Liver (tissue), 9 donors: ENCODE measurements around the gene BEX2. TPM values are rescaled to one million over a fixed set of nuclear protein-coding genes. Genes with fewer than 3 reads are reported as not detected.
"Not testable (repeated sequence)": the region's sequence is repeated elsewhere in the genome, so short reads cannot be mapped to it uniquely, and the experiment has no call there.

Experiments used
- DNase-seq: peaks from one replicate; pipeline ENCODE4 v3.0.0-alpha.2; 2017; ENCODE audit warnings: low spot score
- H3K27ac ChIP-seq, 2 donors: one replicate each; pipeline ENCODE4 v1.7.0; 2013; ENCODE audit warnings: inconsistent platforms in 2 of 2, low read length in 2 of 2, control low read depth in 1 of 2, low read depth in 1 of 2, mild to moderate bottlenecking in 1 of 2
- H3K27me3 ChIP-seq, 4 donors: one replicate each; pipeline versions ENCODE4 v1.6.1 to v1.7.0; 2013; ENCODE audit warnings: low read length in 3 of 4, inconsistent platforms in 1 of 4, mild to moderate bottlenecking in 1 of 4, moderate library complexity in 1 of 4; ENCODE audit not compliant: control insufficient read depth in 4 of 4, insufficient read depth in 4 of 4
- H3K36me3 ChIP-seq, 4 donors: one replicate each; pipeline versions ENCODE4 v1.6.1 to v1.7.0; 2013; ENCODE audit warnings: low read length in 3 of 4, mild to moderate bottlenecking in 3 of 4, low read depth in 1 of 4, moderate library complexity in 1 of 4; ENCODE audit not compliant: control insufficient read depth in 4 of 4, insufficient read depth in 3 of 4
- H3K4me1 ChIP-seq, 4 donors: one replicate each; pipeline versions ENCODE4 v1.6.1 to v1.7.0; 2013; ENCODE audit warnings: low read length in 3 of 4, mild to moderate bottlenecking in 3 of 4, moderate library complexity in 1 of 4; ENCODE audit not compliant: control insufficient read depth in 4 of 4, insufficient read depth in 4 of 4
- H3K4me3 ChIP-seq, 3 donors: one replicate each; pipeline versions ENCODE4 v1.6.1 to v1.7.0; 2013; ENCODE audit warnings: low read length in 3 of 3, control low read depth in 1 of 3, low read depth in 1 of 3, mild to moderate bottlenecking in 1 of 3
- H3K9ac ChIP-seq, 2 donors: one replicate each; pipeline ENCODE4 v1.7.0; 2013; ENCODE audit warnings: low read length in 2 of 2, mild to moderate bottlenecking in 2 of 2, moderate library complexity in 2 of 2, control low read depth in 1 of 2, low read depth in 1 of 2
- H3K9me3 ChIP-seq, 4 donors: one replicate each; pipeline versions ENCODE4 v1.6.1 to v1.7.0; 2013; ENCODE audit warnings: low read length in 3 of 4; ENCODE audit not compliant: control insufficient read depth in 4 of 4
- EGR1 ChIP-seq, 2 donors: IDR thresholded peaks; 2 replicates each; pipeline ENCODE4 v1.6.1; 2016 to 2018; ENCODE audit warnings: antibody characterized with exemption in 2 of 2, low read depth in 2 of 2
- FOXA1 ChIP-seq: IDR thresholded peaks from 2 replicates; pipeline ENCODE4 v1.6.1; 2016; ENCODE audit warnings: antibody characterized with exemption
- FOXA2 ChIP-seq: IDR thresholded peaks from 2 replicates; pipeline ENCODE4 v1.6.1; 2016; ENCODE audit warnings: antibody characterized with exemption
- GABPA ChIP-seq, 2 donors: IDR thresholded peaks in 1 of 2; conservative IDR thresholded peaks in 1 of 2; 2 replicates each; pipeline ENCODE4 v1.6.1; 2016; ENCODE audit warnings: antibody characterized with exemption in 2 of 2, mild to moderate bottlenecking in 1 of 2, moderate library complexity in 1 of 2
- HNF4A ChIP-seq, 2 donors: conservative IDR thresholded peaks; 2 replicates each; pipeline ENCODE4 v1.6.1; 2016; ENCODE audit warnings: antibody characterized with exemption in 2 of 2, mild to moderate bottlenecking in 2 of 2
- HNF4G ChIP-seq: IDR thresholded peaks from 2 replicates; pipeline ENCODE4 v1.6.1; 2016; ENCODE audit warnings: antibody characterized with exemption
- JUND ChIP-seq, 2 donors: IDR thresholded peaks; 2 replicates each; pipeline ENCODE4 v1.6.1; 2016; ENCODE audit warnings: antibody characterized with exemption in 2 of 2
- NR2F2 ChIP-seq: IDR thresholded peaks from 2 replicates; pipeline ENCODE4 v1.6.1; 2016; ENCODE audit warnings: antibody characterized with exemption
- RAD21 ChIP-seq, 2 donors: IDR thresholded peaks; 2 replicates each; pipeline ENCODE4 v1.6.1; 2016; ENCODE audit warnings: antibody characterized with exemption in 2 of 2, mild to moderate bottlenecking in 2 of 2
- RXRA ChIP-seq, 2 donors: IDR thresholded peaks; 2 replicates each; pipeline ENCODE4 v1.6.1; 2017 to 2018; ENCODE audit warnings: antibody characterized with exemption in 2 of 2, mild to moderate bottlenecking in 1 of 2
- SP1 ChIP-seq: IDR thresholded peaks from 2 replicates; pipeline ENCODE4 v1.6.1; 2018; ENCODE audit warnings: antibody characterized with exemption, mild to moderate bottlenecking
- TAF1 ChIP-seq: conservative IDR thresholded peaks from 2 replicates; pipeline ENCODE4 v1.6.1; 2016; ENCODE audit warnings: antibody characterized with exemption, mild to moderate bottlenecking
- YY1 ChIP-seq: IDR thresholded peaks from 2 replicates; pipeline ENCODE4 v1.6.1; 2016; ENCODE audit warnings: antibody characterized with exemption, mild to moderate bottlenecking
- WGBS: extraction: QIAGEN DNeasy Blood & Tissue Kit; methylation state at CpG from one replicate; pipeline ENCODE4 v1.1.7; 2013; 5-methylcytosine and 5-hydroxymethylcytosine counted together
- polyA plus RNA-seq, 2 donors: library from polyadenylated mRNA; stranded (reverse) in 1 of 2; unstranded in 1 of 2; fragments of 200-250 nt in 1 of 2; fragments of >200 nt in 1 of 2; fragmentation: Nextera tagmentation in 1 of 2; extraction: Ambion mirVana in 1 of 2; gene quantifications; one replicate each; pipeline versions ENCODE4 v1.2.1 to v1.2.3, GENCODE V29; 2013 to 2015
- total RNA-seq, 2 donors: library from RNA; depleted of rRNA; stranded (reverse); fragments of >200 nt; gene quantifications; one replicate each; pipeline ENCODE4 v1.2.3, GENCODE V29; 2014
- TF ChIP-seq, protein P1 (sequence below): IDR thresholded peaks from 2 replicates; pipeline ENCODE4 v1.6.1; 2016; ENCODE audit warnings: antibody characterized with exemption
- TF ChIP-seq, protein P2 (sequence below): fragments of 150-350 bp; IDR thresholded peaks from 2 replicates; pipeline ENCODE4 v1.5.1; 2017; ENCODE audit warnings: improper control_type of control experiment, low read depth, low read length; ENCODE audit not compliant: missing input control
- TF ChIP-seq, protein P3 (sequence below): IDR thresholded peaks from 2 replicates; pipeline ENCODE4 v1.6.1; 2016; ENCODE audit warnings: antibody characterized with exemption, mild to moderate bottlenecking
- TF ChIP-seq, protein P4 (sequence below): IDR thresholded peaks from 2 replicates; pipeline ENCODE4 v1.6.1; 2016; ENCODE audit warnings: antibody characterized with exemption
- donor health status: healthy.
- donor health status: healthy.
- donor health status: healthy.
- donor health status: healthy.
- donor health status: healthy.

Gene BEX2
- total and polyA plus RNA-seq, 4 donors, result 0.75 to 21.9 (median 4.0) TPM

DNA sequence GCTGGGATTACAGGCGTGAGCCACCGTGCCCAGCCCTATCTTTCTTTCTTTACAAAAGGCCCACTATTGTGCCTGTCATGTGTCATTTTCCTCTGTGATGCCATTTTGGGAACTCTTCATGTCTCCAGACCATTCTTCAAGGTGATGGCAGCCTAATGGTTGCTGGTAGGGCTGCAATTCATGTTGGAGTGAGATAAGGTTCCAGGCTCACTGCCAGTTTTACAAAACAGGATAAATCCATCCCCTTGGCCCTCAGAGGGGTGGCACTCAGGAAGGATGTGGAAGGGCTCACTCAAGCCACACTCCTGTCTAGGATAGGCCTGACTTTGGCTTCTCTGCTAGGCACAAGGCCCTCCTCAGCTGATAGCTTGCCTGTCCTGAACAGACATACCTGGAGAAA is 49.3 kb upstream of the BEX2 start:
- Histone ChIP-seq H3K4me1 (no peaks in the 10 kb centered on the region), H3K4me3 (no peak overlapping the region), H3K27ac (no peak overlapping the region), H3K36me3 (no peaks in the 10 kb centered on the region), H3K27me3 (no peaks in the 10 kb centered on the region), H3K9me3 (no peaks in the 10 kb centered on the region), H3K9ac (no peak overlapping the region)
- TF ChIP-seq FOXA2 (no peak), YY1 (no peak), RXRA (IDR thresholded peaks at IDR 0.05) (no peak), RAD21 (IDR thresholded peaks at IDR 0.05) (no peak), FOXA1 (no peak), EGR1 (IDR thresholded peaks at IDR 0.05; ENCODE audit: low read depth in 2 of 2) (no peak), SP1 (no peak), HNF4G (no peak), HNF4A (conservative IDR thresholded peaks at IDR 0.05) (no peak)
- TF ChIP-seq, protein P1, sequence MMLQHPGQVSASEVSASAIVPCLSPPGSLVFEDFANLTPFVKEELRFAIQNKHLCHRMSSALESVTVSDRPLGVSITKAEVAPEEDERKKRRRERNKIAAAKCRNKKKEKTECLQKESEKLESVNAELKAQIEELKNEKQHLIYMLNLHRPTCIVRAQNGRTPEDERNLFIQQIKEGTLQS, result no peak
- TF ChIP-seq, protein P2, sequence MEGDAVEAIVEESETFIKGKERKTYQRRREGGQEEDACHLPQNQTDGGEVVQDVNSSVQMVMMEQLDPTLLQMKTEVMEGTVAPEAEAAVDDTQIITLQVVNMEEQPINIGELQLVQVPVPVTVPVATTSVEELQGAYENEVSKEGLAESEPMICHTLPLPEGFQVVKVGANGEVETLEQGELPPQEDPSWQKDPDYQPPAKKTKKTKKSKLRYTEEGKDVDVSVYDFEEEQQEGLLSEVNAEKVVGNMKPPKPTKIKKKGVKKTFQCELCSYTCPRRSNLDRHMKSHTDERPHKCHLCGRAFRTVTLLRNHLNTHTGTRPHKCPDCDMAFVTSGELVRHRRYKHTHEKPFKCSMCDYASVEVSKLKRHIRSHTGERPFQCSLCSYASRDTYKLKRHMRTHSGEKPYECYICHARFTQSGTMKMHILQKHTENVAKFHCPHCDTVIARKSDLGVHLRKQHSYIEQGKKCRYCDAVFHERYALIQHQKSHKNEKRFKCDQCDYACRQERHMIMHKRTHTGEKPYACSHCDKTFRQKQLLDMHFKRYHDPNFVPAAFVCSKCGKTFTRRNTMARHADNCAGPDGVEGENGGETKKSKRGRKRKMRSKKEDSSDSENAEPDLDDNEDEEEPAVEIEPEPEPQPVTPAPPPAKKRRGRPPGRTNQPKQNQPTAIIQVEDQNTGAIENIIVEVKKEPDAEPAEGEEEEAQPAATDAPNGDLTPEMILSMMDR, result no peak
- TF ChIP-seq, protein P3, sequence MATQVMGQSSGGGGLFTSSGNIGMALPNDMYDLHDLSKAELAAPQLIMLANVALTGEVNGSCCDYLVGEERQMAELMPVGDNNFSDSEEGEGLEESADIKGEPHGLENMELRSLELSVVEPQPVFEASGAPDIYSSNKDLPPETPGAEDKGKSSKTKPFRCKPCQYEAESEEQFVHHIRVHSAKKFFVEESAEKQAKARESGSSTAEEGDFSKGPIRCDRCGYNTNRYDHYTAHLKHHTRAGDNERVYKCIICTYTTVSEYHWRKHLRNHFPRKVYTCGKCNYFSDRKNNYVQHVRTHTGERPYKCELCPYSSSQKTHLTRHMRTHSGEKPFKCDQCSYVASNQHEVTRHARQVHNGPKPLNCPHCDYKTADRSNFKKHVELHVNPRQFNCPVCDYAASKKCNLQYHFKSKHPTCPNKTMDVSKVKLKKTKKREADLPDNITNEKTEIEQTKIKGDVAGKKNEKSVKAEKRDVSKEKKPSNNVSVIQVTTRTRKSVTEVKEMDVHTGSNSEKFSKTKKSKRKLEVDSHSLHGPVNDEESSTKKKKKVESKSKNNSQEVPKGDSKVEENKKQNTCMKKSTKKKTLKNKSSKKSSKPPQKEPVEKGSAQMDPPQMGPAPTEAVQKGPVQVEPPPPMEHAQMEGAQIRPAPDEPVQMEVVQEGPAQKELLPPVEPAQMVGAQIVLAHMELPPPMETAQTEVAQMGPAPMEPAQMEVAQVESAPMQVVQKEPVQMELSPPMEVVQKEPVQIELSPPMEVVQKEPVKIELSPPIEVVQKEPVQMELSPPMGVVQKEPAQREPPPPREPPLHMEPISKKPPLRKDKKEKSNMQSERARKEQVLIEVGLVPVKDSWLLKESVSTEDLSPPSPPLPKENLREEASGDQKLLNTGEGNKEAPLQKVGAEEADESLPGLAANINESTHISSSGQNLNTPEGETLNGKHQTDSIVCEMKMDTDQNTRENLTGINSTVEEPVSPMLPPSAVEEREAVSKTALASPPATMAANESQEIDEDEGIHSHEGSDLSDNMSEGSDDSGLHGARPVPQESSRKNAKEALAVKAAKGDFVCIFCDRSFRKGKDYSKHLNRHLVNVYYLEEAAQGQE, result no peak
- DNase-seq, result no peak
- 88% methylated on average over 2 of the region's 2 CpGs for WGBS

DNA sequence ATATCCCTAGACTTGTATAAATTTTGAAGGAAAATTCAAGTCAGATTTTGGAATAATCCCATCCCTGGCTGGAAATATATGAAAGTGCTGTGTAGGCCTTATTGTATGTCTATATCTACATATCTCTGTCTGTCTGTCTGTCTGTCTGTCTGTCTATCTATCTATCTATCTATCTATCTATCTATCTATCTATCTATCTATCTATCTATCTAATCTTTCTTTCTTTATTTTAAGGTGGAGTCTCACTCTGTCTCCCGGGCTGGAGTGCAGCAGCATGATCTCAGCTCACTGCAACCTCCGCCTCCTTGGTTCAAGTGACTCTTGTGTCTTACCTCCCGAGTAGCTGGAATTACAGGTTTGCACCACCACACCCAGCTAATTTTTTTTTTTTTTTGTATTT is 48.8 kb upstream of the BEX2 start:
- 98% methylated on average over 3 of the region's 3 CpGs for WGBS
- not testable (repeated sequence) for H3K9ac ChIP-seq, DNase-seq

DNA sequence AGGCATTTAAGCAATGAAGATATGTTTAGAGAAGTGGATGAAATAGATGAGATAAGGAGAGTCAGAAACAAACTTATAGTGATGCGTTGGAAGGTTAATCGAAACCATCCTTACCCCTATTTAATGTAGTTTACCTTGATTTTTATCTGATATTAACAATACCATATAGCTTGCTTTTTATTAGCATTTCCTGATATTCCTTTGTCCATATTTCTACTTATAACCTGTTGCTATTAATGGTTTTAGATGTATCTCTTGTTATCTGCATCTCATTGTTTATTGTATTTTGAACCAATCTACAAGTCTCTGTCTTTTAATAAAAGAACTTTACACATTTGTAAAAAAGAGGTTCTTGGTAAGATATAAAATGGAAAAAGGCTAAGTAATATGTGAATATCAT is 47.1 kb upstream of the BEX2 start:
- Histone ChIP-seq H3K9me3 (no peaks in the 10 kb centered on the region), H3K36me3 (no peaks in the 10 kb centered on the region), H3K27ac (no peak overlapping the region), H3K4me3 (no peak overlapping the region), H3K4me1 (no peaks in the 10 kb centered on the region), H3K27me3 (no peaks in the 10 kb centered on the region), H3K9ac (no peak overlapping the region)
- no peak for DNase-seq
- 93% methylated on average over 2 of the region's 2 CpGs for WGBS
- TF ChIP-seq JUND (IDR thresholded peaks at IDR 0.05), result no peak
- TF ChIP-seq, protein P1, result no peak
- no peak for TF ChIP-seq RXRA (IDR thresholded peaks at IDR 0.05)
- TF ChIP-seq FOXA1, result no peak
- TF ChIP-seq, protein P4, sequence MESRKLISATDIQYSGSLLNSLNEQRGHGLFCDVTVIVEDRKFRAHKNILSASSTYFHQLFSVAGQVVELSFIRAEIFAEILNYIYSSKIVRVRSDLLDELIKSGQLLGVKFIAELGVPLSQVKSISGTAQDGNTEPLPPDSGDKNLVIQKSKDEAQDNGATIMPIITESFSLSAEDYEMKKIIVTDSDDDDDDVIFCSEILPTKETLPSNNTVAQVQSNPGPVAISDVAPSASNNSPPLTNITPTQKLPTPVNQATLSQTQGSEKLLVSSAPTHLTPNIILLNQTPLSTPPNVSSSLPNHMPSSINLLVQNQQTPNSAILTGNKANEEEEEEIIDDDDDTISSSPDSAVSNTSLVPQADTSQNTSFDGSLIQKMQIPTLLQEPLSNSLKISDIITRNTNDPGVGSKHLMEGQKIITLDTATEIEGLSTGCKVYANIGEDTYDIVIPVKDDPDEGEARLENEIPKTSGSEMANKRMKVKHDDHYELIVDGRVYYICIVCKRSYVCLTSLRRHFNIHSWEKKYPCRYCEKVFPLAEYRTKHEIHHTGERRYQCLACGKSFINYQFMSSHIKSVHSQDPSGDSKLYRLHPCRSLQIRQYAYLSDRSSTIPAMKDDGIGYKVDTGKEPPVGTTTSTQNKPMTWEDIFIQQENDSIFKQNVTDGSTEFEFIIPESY, result no peak
- no peak for TF ChIP-seq GABPA (IDR thresholded peaks at IDR 0.05 in 1 of 2, conservative IDR thresholded peaks at IDR 0.05 in 1 of 2)
- no peak for TF ChIP-seq RAD21 (IDR thresholded peaks at IDR 0.05)
- TF ChIP-seq EGR1 (IDR thresholded peaks at IDR 0.05; ENCODE audit: low read depth in 2 of 2), result no peak
- no peak for TF ChIP-seq HNF4A (conservative IDR thresholded peaks at IDR 0.05)
- TF ChIP-seq HNF4G, result no peak
- TF ChIP-seq TAF1, result no peak
- TF ChIP-seq FOXA2, result no peak
- TF ChIP-seq, protein P3, result no peak
- TF ChIP-seq NR2F2, result no peak

More for the DNA sequence above, 48.8 kb upstream of the BEX2 start:
- H3K4me3 ChIP-seq, H3K4me1 ChIP-seq, H3K36me3 ChIP-seq, H3K9me3 ChIP-seq, H3K27ac ChIP-seq, H3K27me3 ChIP-seq: not testable (repeated sequence)
